Mucosa of rectum (tissue), 2 donors: Measurements from ENCODE around the gene OXA1L.
"Not testable (repeated sequence)": the region's sequence is repeated elsewhere in the genome, so short reads cannot be mapped to it uniquely, and the experiment has no call there.

Experiments used
- H3K27ac ChIP-seq, 2 donors: one replicate each; pipeline ENCODE4 v1.7.0; 2013; ENCODE audit warnings: inconsistent platforms in 2 of 2, low read depth in 2 of 2, low read length in 2 of 2
- H3K27me3 ChIP-seq, 2 donors: one replicate each; pipeline ENCODE4 v1.7.0; 2013; ENCODE audit warnings: low read length in 2 of 2; ENCODE audit not compliant: control insufficient read depth in 2 of 2, insufficient read depth in 2 of 2
- H3K36me3 ChIP-seq, 2 donors: one replicate each; pipeline ENCODE4 v1.7.0; 2013; ENCODE audit warnings: low read length in 2 of 2; ENCODE audit not compliant: control insufficient read depth in 2 of 2, insufficient read depth in 2 of 2
- H3K4me1 ChIP-seq, 2 donors: one replicate each; pipeline ENCODE4 v1.7.0; 2013; ENCODE audit warnings: low read length in 2 of 2, mild to moderate bottlenecking in 1 of 2; ENCODE audit not compliant: control insufficient read depth in 2 of 2, insufficient read depth in 2 of 2
- H3K4me3 ChIP-seq, 2 donors: one replicate each; pipeline ENCODE4 v1.7.0; 2013; ENCODE audit warnings: low read length in 2 of 2
- H3K9ac ChIP-seq, 2 donors: one replicate each; pipeline ENCODE4 v1.7.0; 2013; ENCODE audit warnings: low read length in 2 of 2, low read depth in 1 of 2, mild to moderate bottlenecking in 1 of 2
- H3K9me3 ChIP-seq, 2 donors: one replicate each; pipeline ENCODE4 v1.7.0; 2013; ENCODE audit warnings: low read length in 2 of 2; ENCODE audit not compliant: control insufficient read depth in 2 of 2
- donor health status: healthy.
- donor health status: Normal muscosa, but diverticular disease.

The OXA1L gene

DNA sequence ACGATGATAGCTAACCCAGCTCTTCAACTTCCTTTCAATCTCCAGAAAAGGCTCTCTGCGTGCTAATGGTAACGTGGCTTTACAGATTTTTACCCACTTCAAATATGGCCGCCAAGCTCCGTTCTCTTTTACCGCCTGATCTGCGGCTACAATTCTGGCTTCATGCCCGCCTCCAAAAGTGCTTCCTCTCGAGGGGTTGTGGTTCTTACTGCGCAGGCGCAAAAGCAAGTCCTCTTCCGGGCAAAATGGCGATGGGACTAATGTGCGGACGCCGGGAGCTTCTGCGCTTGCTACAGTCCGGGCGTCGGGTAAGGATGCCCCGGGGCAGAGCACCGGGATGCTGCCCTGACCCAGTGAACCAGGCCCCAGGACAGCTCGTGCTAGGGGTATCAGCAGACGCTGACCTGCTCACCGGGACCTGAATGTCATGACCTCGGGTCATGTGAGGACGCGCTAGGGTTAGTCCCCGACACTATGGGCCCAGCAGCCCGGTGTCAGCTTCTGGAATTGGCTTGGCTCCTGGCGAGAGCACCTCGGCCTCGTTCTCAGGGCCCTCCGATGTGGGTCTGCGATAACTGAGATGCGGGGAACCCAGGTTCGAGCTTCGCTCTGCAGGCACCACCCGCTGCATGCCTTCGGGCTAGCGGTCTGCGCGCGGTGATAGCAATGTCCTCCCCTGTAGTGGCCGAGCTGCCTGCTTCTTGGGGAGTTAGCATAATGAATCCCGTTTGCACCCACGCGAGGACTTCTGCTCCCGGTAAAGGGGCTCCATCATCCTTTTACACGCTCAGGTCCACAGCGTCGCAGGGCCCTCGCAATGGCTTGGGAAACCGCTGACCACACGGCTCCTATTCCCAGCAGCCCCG, at the start of gene OXA1L:
OXA1L (plus strand) TSS at position 232 of the 866 bp plus-strand sequence; CDS start at position 246, 14 bp downstream.
- Histone ChIP-seq H3K36me3 (peaks cover 27 to 36% of the 10 kb centered on the region in 2 donors), H3K4me1 (peaks cover 10 to 14% of the 10 kb centered on the region in 2 donors), H3K4me3 (peak within 1 kb of the TSS; percentile 79 to 94), H3K9me3 (no peaks in the 10 kb centered on the region), H3K27ac (peak within 1 kb of the TSS; percentile 56 to 64), H3K9ac (peak within 1 kb of the TSS; percentile 77 to 91), H3K27me3 (no peaks in the 10 kb centered on the region)

DNA sequence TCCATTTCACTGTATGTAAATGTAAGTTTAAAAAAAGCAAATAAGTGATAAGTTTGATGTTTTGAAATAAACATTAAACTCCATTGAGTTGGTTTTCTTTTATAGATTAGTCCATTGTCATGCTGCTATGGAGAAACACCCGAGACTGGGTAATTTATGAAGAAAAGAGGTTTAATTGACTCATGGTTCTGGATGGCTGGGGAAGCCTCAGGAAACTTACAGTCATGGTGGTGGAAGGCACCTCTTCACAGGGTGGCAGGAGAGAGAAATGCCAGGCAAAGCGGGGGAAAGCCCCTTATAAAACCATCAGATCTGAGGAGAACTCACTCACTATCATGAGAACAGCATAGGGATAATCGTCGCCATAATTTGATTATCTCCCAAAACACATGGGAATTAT, 48.4 kb upstream of the OXA1L start:
- Histone ChIP-seq H3K27ac (no peak overlapping the region), H3K4me3 (no peak overlapping the region), H3K4me1 (peaks cover 0 to 3% of the 10 kb centered on the region in 2 donors), H3K9me3 (no peaks in the 10 kb centered on the region), H3K36me3 (no peaks in the 10 kb centered on the region), H3K27me3 (no peaks in the 10 kb centered on the region), H3K9ac (no peak overlapping the region)

DNA sequence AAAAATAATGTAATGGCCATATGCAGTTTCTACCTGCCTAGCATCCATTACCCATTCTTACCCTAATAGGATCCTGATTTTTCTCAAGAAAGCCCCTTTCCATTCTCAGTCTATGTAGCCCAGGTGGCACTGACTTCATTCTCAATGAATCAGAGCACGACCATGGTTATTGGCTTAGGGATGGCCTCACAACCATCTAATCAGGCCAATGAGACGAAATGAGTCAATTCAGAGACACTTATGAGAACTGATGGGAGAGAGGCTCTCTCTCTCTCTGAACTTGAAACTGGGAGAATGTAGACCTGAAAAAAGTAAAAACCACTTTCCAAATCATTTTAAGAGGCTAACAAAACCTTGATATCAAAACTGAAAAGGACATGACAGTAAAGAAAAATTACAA, 45.3 kb upstream of the OXA1L start:
- Histone ChIP-seq H3K9me3 (no peaks in the 10 kb centered on the region), H3K27me3 (no peaks in the 10 kb centered on the region), H3K9ac (no peak overlapping the region), H3K4me3 (no peak overlapping the region), H3K27ac (no peak overlapping the region), H3K36me3 (no peaks in the 10 kb centered on the region), H3K4me1 (no peaks in the 10 kb centered on the region)

DNA sequence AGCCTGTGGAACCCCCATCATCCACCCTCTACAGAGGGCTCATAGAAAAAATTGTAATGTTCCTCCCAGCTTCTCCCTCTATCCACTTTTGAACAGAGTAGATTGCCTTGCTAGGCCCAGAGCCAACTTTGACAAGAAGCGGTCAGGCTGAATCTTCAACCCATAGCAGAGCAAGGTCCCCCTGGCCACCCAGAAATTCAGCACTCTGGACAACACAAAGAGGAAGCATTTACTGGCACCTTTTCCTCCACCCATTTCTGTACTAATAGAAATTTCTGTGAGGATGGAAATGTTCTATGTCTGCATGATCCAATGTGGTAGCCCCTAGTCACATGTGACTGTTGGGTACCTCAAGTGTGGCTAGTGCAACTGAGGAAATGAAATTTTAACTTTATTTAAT, 42.7 kb upstream of the OXA1L start:
- Histone ChIP-seq H3K27me3 (no peaks in the 10 kb centered on the region), H3K27ac (no peak overlapping the region), H3K4me3 (no peak overlapping the region), H3K9me3 (no peaks in the 10 kb centered on the region), H3K36me3 (no peaks in the 10 kb centered on the region), H3K9ac (no peak overlapping the region), H3K4me1 (no peaks in the 10 kb centered on the region)

GRCh38 chr14:22724847-22725246, 41.6 kb upstream of the OXA1L start:
- not testable (repeated sequence) for H3K27me3 ChIP-seq, H3K4me3 ChIP-seq, H3K9ac ChIP-seq, H3K36me3 ChIP-seq, H3K27ac ChIP-seq, H3K4me1 ChIP-seq, H3K9me3 ChIP-seq

DNA sequence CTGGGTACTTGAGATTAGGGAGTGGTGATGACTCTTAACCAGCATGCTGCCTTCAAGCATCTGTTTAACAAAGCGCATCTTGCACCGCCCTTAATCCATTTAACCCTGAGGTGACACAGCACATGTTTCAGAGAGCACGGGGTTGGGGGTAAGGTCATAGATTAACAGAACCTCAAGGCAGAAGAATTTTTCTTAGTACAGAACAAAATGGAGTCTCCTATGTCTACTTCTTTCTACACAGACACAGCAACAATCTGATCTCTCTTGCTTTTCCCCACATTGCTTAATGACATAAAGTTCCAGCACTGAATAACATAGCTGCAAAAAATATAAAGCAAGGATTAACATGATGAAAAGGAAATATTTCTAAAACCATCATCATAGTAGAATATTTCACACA, 41.1 kb upstream of the OXA1L start:
- not testable (repeated sequence) for H3K9me3 ChIP-seq, H3K4me1 ChIP-seq, H3K4me3 ChIP-seq, H3K9ac ChIP-seq, H3K27me3 ChIP-seq, H3K27ac ChIP-seq, H3K36me3 ChIP-seq

- Histone ChIP-seq H3K27me3 (no peaks in the 10 kb centered on the region), H3K4me1 (no peaks in the 10 kb centered on the region), H3K4me3 (no peak overlapping the region), H3K9ac (no peak overlapping the region), H3K36me3 (no peaks in the 10 kb centered on the region), H3K27ac (no peak overlapping the region), H3K9me3 (no peaks in the 10 kb centered on the region)
Measured at GRCh38 chr14:22726012-22726411, 40.5 kb upstream of the OXA1L start.

DNA sequence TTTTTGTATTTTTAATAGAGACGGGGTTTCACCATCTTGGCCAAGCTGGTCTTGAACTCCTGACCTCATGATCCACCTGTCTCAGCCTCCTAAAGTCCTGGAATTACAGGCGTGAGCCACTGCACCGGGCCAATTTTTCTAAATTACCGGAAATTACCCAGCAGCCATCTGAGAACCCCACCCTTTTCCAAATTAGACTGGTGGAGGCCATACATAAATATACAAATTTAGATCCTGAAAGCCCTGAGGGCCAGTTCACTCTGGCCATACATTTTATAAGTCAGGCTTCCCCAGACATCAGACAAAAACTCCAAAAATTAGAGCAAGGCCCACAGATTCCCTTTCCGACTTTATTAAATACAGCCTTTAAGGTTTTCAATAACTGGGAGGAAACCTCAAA, 34.4 kb upstream of the OXA1L start:
- H3K27ac ChIP-seq, H3K9me3 ChIP-seq, H3K36me3 ChIP-seq: not testable (repeated sequence)

GRCh38 chr14:22733829-22734228, 32.7 kb upstream of the OXA1L start:
- no peaks in the 10 kb centered on the region for H3K4me1 ChIP-seq
- no peak overlapping the region for H3K9ac ChIP-seq
- no peaks in the 10 kb centered on the region for H3K36me3 ChIP-seq
- no peak overlapping the region for H3K27ac ChIP-seq
- H3K9me3 ChIP-seq = no peaks in the 10 kb centered on the region
- H3K4me3 ChIP-seq = no peak overlapping the region
- no peaks in the 10 kb centered on the region for H3K27me3 ChIP-seq

More for the DNA sequence above, 34.4 kb upstream of the OXA1L start:
- H3K4me1 ChIP-seq, H3K4me3 ChIP-seq, H3K27me3 ChIP-seq, H3K9ac ChIP-seq: not testable (repeated sequence)

DNA sequence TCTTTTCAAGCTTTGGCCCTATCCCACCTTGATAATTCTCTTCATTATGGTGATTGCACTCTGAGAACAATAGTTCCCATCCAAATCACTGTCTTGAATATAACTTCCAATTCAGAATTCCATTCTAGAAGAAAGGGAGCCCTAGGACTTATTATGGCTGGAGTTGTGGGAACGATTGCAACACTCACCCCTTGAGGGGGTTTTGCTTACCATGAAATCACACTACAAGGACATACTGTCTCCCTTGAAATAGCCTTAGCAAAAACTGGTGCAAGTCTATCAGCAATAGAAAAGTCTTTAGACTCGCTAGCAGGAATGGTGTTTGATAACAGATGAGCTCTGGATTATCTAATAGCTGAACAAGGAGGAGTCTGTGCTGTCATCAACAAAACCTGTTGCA, 31.4 kb upstream of the OXA1L start:
- Histone ChIP-seq H3K27me3 (no peaks in the 10 kb centered on the region), H3K9me3 (no peaks in the 10 kb centered on the region), H3K36me3 (no peaks in the 10 kb centered on the region), H3K9ac (no peak overlapping the region), H3K4me1 (no peaks in the 10 kb centered on the region), H3K4me3 (no peak overlapping the region), H3K27ac (no peak overlapping the region)
